HEK293T (cell line): ENCODE data around the gene CHRD.

ENCODE experiments used
- CTCF ChIA-PET: fragments of 350-600 bp; formaldehyde crosslinking; extraction: SDS; loops from one replicate; lab custom pipeline; 2021; ENCODE audit warnings: antibody characterized with exemption, inconsistent platforms; lab: Yijun Ruan, JAX
- POLR2A ChIA-PET: fragments of 350-600 bp; formaldehyde crosslinking; extraction: SDS; loops from one replicate; lab custom pipeline; 2020; ENCODE audit warnings: antibody characterized with exemption, inconsistent platforms; lab: Yijun Ruan, JAX
- DNase-seq: peaks from one replicate; pipeline ENCODE4 v3.0.0; 2012; ENCODE audit warnings: mixed read lengths; ENCODE audit errors: extremely low spot score
- ARNT ChIP-seq: fragments of 450-650 bp; IDR thresholded peaks from 2 replicates; pipeline ENCODE4 v1.6.1; 2017; ENCODE audit warnings: mild to moderate bottlenecking
- BHLHE40 ChIP-seq: fragments of 450-650 bp; IDR thresholded peaks from 2 replicates; pipeline ENCODE4 v1.6.1; 2016; ENCODE audit warnings: mild to moderate bottlenecking, moderate library complexity, borderline replicate concordance
- CTBP1 ChIP-seq: fragments of 450-650 bp; IDR thresholded peaks from 2 replicates; pipeline ENCODE4 v1.6.1; 2016; ENCODE audit warnings: borderline replicate concordance
- ELF4 ChIP-seq: fragments of 450-650 bp; IDR thresholded peaks from 2 replicates; pipeline ENCODE4 v1.6.1; 2017; ENCODE audit warnings: antibody characterized with exemption
- FOXA1 ChIP-seq: fragments of 450-650 bp; IDR thresholded peaks from 2 replicates; pipeline ENCODE4 v1.6.1; 2016; ENCODE audit warnings: mild to moderate bottlenecking
- FOXK2 ChIP-seq: fragments of 450-650 bp; IDR thresholded peaks from 2 replicates; pipeline ENCODE4 v1.6.1; 2016; ENCODE audit warnings: mild to moderate bottlenecking
- FOXM1 ChIP-seq: fragments of 450-650 bp; IDR thresholded peaks from 2 replicates; pipeline ENCODE4 v1.6.1; 2017; ENCODE audit warnings: mild to moderate bottlenecking, borderline replicate concordance
- HDGF ChIP-seq: fragments of 450-650 bp; IDR thresholded peaks from 2 replicates; pipeline ENCODE4 v1.6.1; 2017; ENCODE audit warnings: antibody characterized with exemption, borderline replicate concordance
- L3MBTL2 ChIP-seq: fragments of 450-650 bp; conservative IDR thresholded peaks from 2 replicates; pipeline ENCODE4 v1.6.1; 2016; ENCODE audit warnings: mild to moderate bottlenecking
- LEF1 ChIP-seq: fragments of 450-650 bp; IDR thresholded peaks from 2 replicates; pipeline ENCODE4 v1.6.1; 2017; ENCODE audit warnings: mild to moderate bottlenecking, borderline replicate concordance
- NFRKB ChIP-seq: fragments of 450-650 bp; IDR thresholded peaks from 2 replicates; pipeline ENCODE4 v1.6.1; 2016; ENCODE audit warnings: mild to moderate bottlenecking, moderate library complexity
- PKNOX1 ChIP-seq: fragments of 450-650 bp; IDR thresholded peaks from 2 replicates; pipeline ENCODE4 v1.6.1; 2016
- SP1 ChIP-seq: fragments of 450-650 bp; IDR thresholded peaks from 2 replicates; pipeline ENCODE4 v1.6.1; 2017
- SUZ12 ChIP-seq: fragments of 450-650 bp; IDR thresholded peaks from 2 replicates; pipeline ENCODE4 v1.6.1; 2016; ENCODE audit warnings: mild to moderate bottlenecking
- TARDBP ChIP-seq: fragments of 450-650 bp; IDR thresholded peaks from 2 replicates; pipeline ENCODE4 v1.6.1; 2016
- ZNF384 ChIP-seq: fragments of 450-650 bp; IDR thresholded peaks from 2 replicates; pipeline ENCODE4 v1.6.1; 2016

The CHRD gene

GRCh38 chr3:184417619-184418327 lies 37.9 kb downstream of the CHRD start:
- peak; percentile 73 for DNase-seq
- TF ChIP-seq BHLHE40 (no peak), SP1 (no peak), FOXA1 (no peak), TARDBP (no peak), LEF1 (no peak), ZNF384 (peak; percentile 95), ARNT (no peak), NFRKB (no peak), ELF4 (no peak), SUZ12 (no peak), FOXK2 (no peak), CTBP1 (no peak), PKNOX1 (no peak), L3MBTL2 (peak; percentile 44), HDGF (no peak), FOXM1 (no peak)
- CTCF ChIA-PET = interaction anchor here (0.6 to 1.2 kb wide), 4 partner anchors 26 to 98 kb away, joined by 3 to 5 read pairs (median 4); no protein-coding TSS in a partner anchor
- POLR2A ChIA-PET = no interaction called here

- POLR2A ChIA-PET = no interaction called here
- TF ChIP-seq PKNOX1 = no peak
- TF ChIP-seq CTBP1 = no peak
- TF ChIP-seq ARNT = no peak
- no peak for TF ChIP-seq SUZ12
- TF ChIP-seq FOXM1 = no peak
- TF ChIP-seq LEF1 = no peak
- CTCF ChIA-PET = no interaction called here
- no peak for DNase-seq
Observed at GRCh38 chr3:184419171-184419570, 39.3 kb downstream of the CHRD start.

GRCh38 chr3:184423561-184423960 lies 43.7 kb downstream of the CHRD start:
- DNase-seq = no peak
- ChIA-PET CTCF (no interaction called here), POLR2A (no interaction called here)
- TF ChIP-seq NFRKB (no peak), ZNF384 (no peak), FOXM1 (no peak), PKNOX1 (no peak), FOXK2 (no peak), SP1 (no peak), CTBP1 (no peak), BHLHE40 (no peak), FOXA1 (no peak), LEF1 (no peak), TARDBP (no peak)

- POLR2A ChIA-PET = no interaction called here
- DNase-seq = no peak
- TF ChIP-seq FOXK2 = no peak
- no peak for TF ChIP-seq HDGF
- TF ChIP-seq PKNOX1 = no peak
- TF ChIP-seq TARDBP = no peak
- no peak for TF ChIP-seq SP1
- TF ChIP-seq LEF1 = no peak
- TF ChIP-seq FOXA1 = no peak
- no peak for TF ChIP-seq ELF4
- TF ChIP-seq CTBP1 = no peak
- no peak for TF ChIP-seq ARNT
- no peak for TF ChIP-seq FOXM1
- no peak for TF ChIP-seq ZNF384
- no peak for TF ChIP-seq L3MBTL2
- TF ChIP-seq SUZ12 = no peak
- no peak for TF ChIP-seq BHLHE40
- CTCF ChIA-PET = no interaction called here
Observed at GRCh38 chr3:184426691-184427141, 46.9 kb downstream of the CHRD start.

- CTCF ChIA-PET = interaction anchor here (0.6 kb wide), 1 partner anchor 29 kb away, joined by 4 read pairs; no protein-coding TSS in a partner anchor
- TF ChIP-seq ZNF384 (no peak), LEF1 (no peak), FOXK2 (no peak), CTBP1 (no peak), PKNOX1 (no peak), BHLHE40 (no peak), ELF4 (no peak), ARNT (no peak), L3MBTL2 (no peak), FOXA1 (no peak), HDGF (no peak), SUZ12 (no peak), TARDBP (no peak), SP1 (no peak), NFRKB (no peak), FOXM1 (no peak)
- DNase-seq = no peak
- POLR2A ChIA-PET = no interaction called here
Observed at GRCh38 chr3:184428561-184429175, 48.8 kb downstream of the CHRD start.
